GM23248 (cell line): ENCODE measurements around the gene HEATR5A.

Experiments
- EZH2 ChIP-seq: fragments of 200-600 bp; sonication (generic); IDR thresholded peaks from 2 replicates; pipeline ENCODE4 v1.6.1; 2018; ENCODE audit warnings: antibody characterized with exemption, mild to moderate bottlenecking; ENCODE audit not compliant: insufficient read depth, poor library complexity, severe bottlenecking
- EZH2phosphoT487 ChIP-seq: fragments of 200-600 bp; sonication (generic); IDR thresholded peaks from 2 replicates; pipeline ENCODE4 v1.6.1; 2018; ENCODE audit warnings: antibody characterized with exemption, moderate library complexity, mild to moderate bottlenecking, low read depth; ENCODE audit not compliant: insufficient read depth

- TF ChIP-seq EZH2: no peak
- TF ChIP-seq EZH2phosphoT487: peak; percentile 64; the same call in 1 of the 2 replicates
Observed at GRCh38 chr14:31435276-31435675, 14.9 kb upstream of the HEATR5A start.
